ENCODE measurements around the gene IGSF3. TPM values are rescaled to one million over a fixed set of nuclear protein-coding genes. Genes with fewer than 3 reads are reported as not detected.

The IGSF3 gene
- polyA plus RNA-seq, 1 experiment: 0.06 TPM

DNA sequence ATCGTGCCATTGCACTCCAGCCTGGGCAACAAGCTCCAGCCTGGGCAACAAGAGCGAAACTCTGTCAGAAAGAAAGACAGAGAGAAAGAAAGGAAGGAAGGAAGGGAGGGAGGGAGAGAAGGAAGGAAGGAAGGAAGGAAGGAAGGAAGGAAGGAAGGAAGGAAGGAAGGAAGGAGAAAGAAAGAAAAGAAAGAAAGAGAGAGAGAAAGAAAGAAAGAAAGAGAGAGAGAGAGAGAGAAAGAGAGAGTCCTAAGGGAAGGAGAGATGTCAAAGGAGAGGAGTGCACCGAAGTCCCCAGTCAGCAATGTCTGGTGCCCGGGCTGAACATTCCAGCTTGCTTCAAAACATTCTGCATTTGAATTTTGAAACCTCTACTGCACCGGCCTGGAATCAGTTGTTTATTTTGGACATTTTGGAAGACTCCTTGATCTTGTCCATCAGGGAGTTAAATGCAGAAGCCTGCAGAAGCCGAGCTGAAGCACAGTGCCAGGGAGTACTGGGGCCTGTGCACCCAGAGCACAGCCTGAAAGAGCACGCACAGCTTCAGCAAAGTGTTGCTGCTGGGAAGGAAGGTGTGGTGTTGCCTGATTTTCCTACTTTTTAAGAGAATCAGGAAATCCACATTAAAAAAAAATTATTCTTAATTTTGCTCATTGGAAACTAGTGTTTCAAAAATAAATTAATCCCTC, 3.7 kb upstream of the IGSF3 start:
- DNase-seq (ENCODE audit: low read depth, low spot score): no peak
- ChIA-PET POLR2A (no interaction called here), CTCF (interaction anchor here (0.7 to 2.4 kb wide), 2 partner anchors 96 to 626 kb away, joined by 3 to 12 read pairs; no protein-coding TSS in a partner anchor)
- no peak overlapping the region for H3K27ac ChIP-seq (ENCODE audit: low read depth, low read length)
- H3K27me3 ChIP-seq (ENCODE audit: control insufficient read depth, insufficient read depth, low read length): peaks cover 13% of the 10 kb centered on the region
- TF ChIP-seq, protein P1, sequence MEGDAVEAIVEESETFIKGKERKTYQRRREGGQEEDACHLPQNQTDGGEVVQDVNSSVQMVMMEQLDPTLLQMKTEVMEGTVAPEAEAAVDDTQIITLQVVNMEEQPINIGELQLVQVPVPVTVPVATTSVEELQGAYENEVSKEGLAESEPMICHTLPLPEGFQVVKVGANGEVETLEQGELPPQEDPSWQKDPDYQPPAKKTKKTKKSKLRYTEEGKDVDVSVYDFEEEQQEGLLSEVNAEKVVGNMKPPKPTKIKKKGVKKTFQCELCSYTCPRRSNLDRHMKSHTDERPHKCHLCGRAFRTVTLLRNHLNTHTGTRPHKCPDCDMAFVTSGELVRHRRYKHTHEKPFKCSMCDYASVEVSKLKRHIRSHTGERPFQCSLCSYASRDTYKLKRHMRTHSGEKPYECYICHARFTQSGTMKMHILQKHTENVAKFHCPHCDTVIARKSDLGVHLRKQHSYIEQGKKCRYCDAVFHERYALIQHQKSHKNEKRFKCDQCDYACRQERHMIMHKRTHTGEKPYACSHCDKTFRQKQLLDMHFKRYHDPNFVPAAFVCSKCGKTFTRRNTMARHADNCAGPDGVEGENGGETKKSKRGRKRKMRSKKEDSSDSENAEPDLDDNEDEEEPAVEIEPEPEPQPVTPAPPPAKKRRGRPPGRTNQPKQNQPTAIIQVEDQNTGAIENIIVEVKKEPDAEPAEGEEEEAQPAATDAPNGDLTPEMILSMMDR (IDR thresholded peaks at IDR 0.05; ENCODE audit: low read depth, low read length): no peak
- H3K9me3 ChIP-seq (ENCODE audit: control insufficient read depth, insufficient read depth, low read length): no peaks in the 10 kb centered on the region; the same call in 1 of the 2 replicates
- no peak overlapping the region for H3K4me3 ChIP-seq (ENCODE audit: low read depth, low read length)

DNA sequence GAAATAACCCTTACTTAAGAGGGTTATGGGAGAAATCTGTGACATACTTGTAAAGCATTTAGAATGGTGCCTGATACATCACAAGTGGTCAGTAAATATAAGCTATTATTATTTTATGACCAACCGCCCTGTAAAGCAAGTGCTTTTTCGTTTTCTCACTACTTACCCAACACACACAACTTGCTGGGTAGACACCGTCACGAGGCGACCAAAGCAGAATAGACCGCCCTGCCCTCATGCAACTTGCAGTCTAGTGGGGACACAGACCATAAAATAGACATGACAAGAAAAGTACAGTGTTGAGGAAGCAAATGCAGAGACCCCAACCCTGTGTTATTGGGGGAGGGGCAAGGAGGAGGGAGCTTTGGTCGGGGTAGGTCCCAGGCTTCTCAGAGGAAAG, 744 bp upstream of the IGSF3 start:
- no peaks in the 10 kb centered on the region; the same call in 1 of the 2 replicates for H3K9me3 ChIP-seq (ENCODE audit: control insufficient read depth, insufficient read depth, low read length)
- TF ChIP-seq, protein P1 (IDR thresholded peaks at IDR 0.05; ENCODE audit: low read depth, low read length): no peak
- no peak overlapping the region for H3K27ac ChIP-seq (ENCODE audit: low read depth, low read length)
- DNase-seq (ENCODE audit: low read depth, low spot score): no peak
- peaks cover 22% of the 10 kb centered on the region for H3K27me3 ChIP-seq (ENCODE audit: control insufficient read depth, insufficient read depth, low read length)
- H3K4me3 ChIP-seq (ENCODE audit: low read depth, low read length): no peak overlapping the region
- ChIA-PET CTCF (no interaction called here), POLR2A (no interaction called here)

- POLR2A ChIA-PET: no interaction called here
- peaks cover 22% of the 10 kb centered on the region for H3K27me3 ChIP-seq (ENCODE audit: control insufficient read depth, insufficient read depth, low read length)
- TF ChIP-seq, protein P1 (IDR thresholded peaks at IDR 0.05; ENCODE audit: low read depth, low read length): no peak
- no peak overlapping the region for H3K27ac ChIP-seq (ENCODE audit: low read depth, low read length)
- H3K9me3 ChIP-seq (ENCODE audit: control insufficient read depth, insufficient read depth, low read length): no peaks in the 10 kb centered on the region; the same call in 1 of the 2 replicates
- H3K4me3 ChIP-seq (ENCODE audit: low read depth, low read length): peak overlapping the region; percentile 47
- CTCF ChIA-PET: no interaction called here
- DNase-seq (ENCODE audit: low read depth, low spot score): no peak
These were observed 407 bp downstream of the IGSF3 start for GRCh38 chr1:116667078-116667574.

GRCh38 chr1:116666187-116667077, 1.1 kb downstream of the IGSF3 start:
- Histone ChIP-seq H3K4me3 (ENCODE audit: low read depth, low read length) (peak overlapping the region; percentile 47), H3K9me3 (ENCODE audit: control insufficient read depth, insufficient read depth, low read length) (no peaks in the 10 kb centered on the region; the same call in 1 of the 2 replicates), H3K27ac (ENCODE audit: low read depth, low read length) (no peak overlapping the region), H3K27me3 (ENCODE audit: control insufficient read depth, insufficient read depth, low read length) (peaks cover 22% of the 10 kb centered on the region)
- no peak for DNase-seq (ENCODE audit: low read depth, low spot score)
- TF ChIP-seq, protein P1 (IDR thresholded peaks at IDR 0.05; ENCODE audit: low read depth, low read length): no peak
- ChIA-PET CTCF (no interaction called here), POLR2A (no interaction called here)

GRCh38 chr1:116664978-116665371, 2.6 kb downstream of the IGSF3 start:
- TF ChIP-seq, protein P1 (IDR thresholded peaks at IDR 0.05; ENCODE audit: low read depth, low read length): no peak
- Histone ChIP-seq H3K27me3 (ENCODE audit: control insufficient read depth, insufficient read depth, low read length) (peaks cover 22% of the 10 kb centered on the region), H3K9me3 (ENCODE audit: control insufficient read depth, insufficient read depth, low read length) (no peaks in the 10 kb centered on the region; the same call in 1 of the 2 replicates), H3K4me3 (ENCODE audit: low read depth, low read length) (no peak overlapping the region), H3K27ac (ENCODE audit: low read depth, low read length) (no peak overlapping the region)
- ChIA-PET POLR2A (no interaction called here), CTCF (no interaction called here)
- no peak for DNase-seq (ENCODE audit: low read depth, low spot score)

All from AG04450 (cell line).